LoVo (cell line): ENCODE results near the gene LRRC73.
"Not testable (repeated sequence)": the region's sequence is repeated elsewhere in the genome, so short reads cannot be mapped to it uniquely, and the experiment has no call there.

Experiments used
- DNase-seq: peaks from one replicate; pipeline ENCODE4 v3.0.0-alpha.2; 2016; ENCODE audit warnings: low spot score

Gene LRRC73

GRCh38 chr6:43491750-43492661 lies 18.1 kb downstream of the LRRC73 start:
- no peak for DNase-seq

GRCh38 chr6:43490523-43490939 lies 19.6 kb downstream of the LRRC73 start:
- no peak for DNase-seq

- no peak for DNase-seq
These were observed 20.7 kb downstream of the LRRC73 start for GRCh38 chr6:43489277-43490072.

GRCh38 chr6:43488667-43489276 lies 21.4 kb downstream of the LRRC73 start:
- DNase-seq: no peak

- peak; percentile 40 for DNase-seq
These were observed 28.4 kb downstream of the LRRC73 start for GRCh38 chr6:43481591-43482236.

GRCh38 chr6:43481075-43481474 lies 29.1 kb downstream of the LRRC73 start:
- DNase-seq: peak; percentile 14

GRCh38 chr6:43478008-43478372 lies 32.2 kb downstream of the LRRC73 start:
- no peak for DNase-seq

- DNase-seq: peak; percentile 88
These were observed 32.7 kb downstream of the LRRC73 start, which contains the start of gene TJAP1 for GRCh38 chr6:43477235-43478007. Gene TJAP1 (plus strand): TSS chr6:43477570. CDS start chr6:43499002, 21,432 bp downstream.

- no peak for DNase-seq
These were observed 33.4 kb downstream of the LRRC73 start for GRCh38 chr6:43476746-43477145.

GRCh38 chr6:43475516-43475915 lies 34.6 kb downstream of the LRRC73 start:
- no peak for DNase-seq

- DNase-seq: no peak
These were observed 37.6 kb downstream of the LRRC73 start for GRCh38 chr6:43472515-43472914.

- DNase-seq: no peak
These were observed 38.7 kb downstream of the LRRC73 start for GRCh38 chr6:43471399-43471798.

- DNase-seq: no peak
These were observed 40.2 kb downstream of the LRRC73 start for GRCh38 chr6:43469947-43470346.

- no peak for DNase-seq
These were observed 41.1 kb downstream of the LRRC73 start for GRCh38 chr6:43468748-43469681.

- no peak for DNase-seq
These were observed 41.9 kb downstream of the LRRC73 start for GRCh38 chr6:43468240-43468639.

GRCh38 chr6:43467752-43468151 lies 42.4 kb downstream of the LRRC73 start:
- DNase-seq: no peak

GRCh38 chr6:43467265-43467664 lies 42.9 kb downstream of the LRRC73 start:
- not testable (repeated sequence) for DNase-seq

GRCh38 chr6:43465948-43466347 lies 44.2 kb downstream of the LRRC73 start:
- DNase-seq: no peak

GRCh38 chr6:43464337-43464736 lies 45.8 kb downstream of the LRRC73 start:
- no peak for DNase-seq

GRCh38 chr6:43461936-43462335 lies 48.2 kb downstream of the LRRC73 start:
- no peak for DNase-seq
